Transverse colon (tissue), 3 donors: ENCODE measurements around the gene TMEM63B.

Experiments
- CTCF ChIP-seq, 5 experiments: fragments of 200-600 bp in 3 of 5; fragments of 450-650 bp in 2 of 5; sonication (generic) in 3 of 5; IDR thresholded peaks; 1 replicate in 2 of 5; 2 replicates in 3 of 5; pipeline ENCODE4 v1.5.1; 2016 to 2017; ENCODE audit warnings: antibody characterized with exemption in 5 of 5, inconsistent platforms in 3 of 5, mild to moderate bottlenecking in 2 of 5, moderate library complexity in 1 of 5
- POLR2A ChIP-seq: fragments of 450-650 bp; IDR thresholded peaks from one replicate; pipeline ENCODE4 v1.6.1; 2016; ENCODE audit warnings: antibody characterized with exemption, mild to moderate bottlenecking, moderate library complexity

- TF ChIP-seq POLR2A (no peak), CTCF (IDR thresholded peaks at IDR 0.05) (no peak)
Observed at GRCh38 chr6:44087623-44088022, 39.7 kb upstream of the TMEM63B start.
